ENCODE measurements around the gene EFNB1. TPM values are rescaled to one million over a fixed set of nuclear protein-coding genes. Genes with fewer than 3 reads are reported as not detected.
"Not testable (repeated sequence)": the region's sequence is repeated elsewhere in the genome, so short reads cannot be mapped to it uniquely, and the experiment has no call there.

Gene EFNB1
- total RNA-seq (1 to 10 TPM; 7.2 to 7.7 TPM), polyA plus RNA-seq (4.8 TPM)

- Mint-ChIP-seq H3K36me3 (peaks cover 0 to 4% (median 0%) of the 10 kb centered on the region in 3 donors), H3K4me1 (peaks cover 17 to 33% (median 17%) of the 10 kb centered on the region in 3 donors), H3K9me3 (no peaks in the 10 kb centered on the region), H3K27me3 (peaks cover 0 to 4% of the 10 kb centered on the region in 2 donors), H3K27ac (peak within 1 kb of the TSS; percentile 65 to 99 (median 86)), H3K4me3 (peak within 1 kb of the TSS; percentile 87 to 95 (median 93))
- peaks cover 6% of the 10 kb centered on the region for H3K4me1 ChIP-seq (ENCODE audit: insufficient read depth, low read length)
- H3K9me3 ChIP-seq (ENCODE audit: low read length): no peaks in the 10 kb centered on the region
- H3K27ac ChIP-seq (ENCODE audit: low read depth, low read length): no peak within 1 kb of the TSS
- ChIA-PET POLR2A (interaction anchor here (0.6 to 1.5 kb wide), 2 partner anchors 337 to 393 kb away, joined by 3 to 4 read pairs; partner anchors contain the start of gene PJA1), CTCF (interaction anchor here (0.7 to 5.2 kb wide), 13 partner anchors 10 to 456 kb away, joined by 3 to 73 read pairs (median 5); partner anchors contain the start of gene PJA1)
- H3K36me3 ChIP-seq (ENCODE audit: insufficient read depth, low read length): no peaks in the 10 kb centered on the region
- no peaks in the 10 kb centered on the region for H3K27me3 ChIP-seq (ENCODE audit: insufficient read depth, low read length, poor library complexity, severe bottlenecking)
- DNase-seq: peak; percentile 71 to 91 (median 85)
- H3K4me3 ChIP-seq (ENCODE audit: low read length): peak within 1 kb of the TSS; percentile 76
Observed at GRCh38 chrX:68828740-68829581, at the start of gene EFNB1. TSS of gene EFNB1 (plus strand) at chrX:68829021. CDS start at chrX:68829777, 756 bp downstream.

GRCh38 chrX:68781295-68781694, 47.5 kb upstream of the EFNB1 start:
- DNase-seq; H3K9me3 ChIP-seq (ENCODE audit: low read length); H3K27me3 ChIP-seq (ENCODE audit: insufficient read depth, low read length, poor library complexity, severe bottlenecking); H3K9me3 Mint-ChIP-seq; H3K27ac ChIP-seq (ENCODE audit: low read depth, low read length); POLR2A ChIA-PET; H3K36me3 ChIP-seq (ENCODE audit: insufficient read depth, low read length); H3K36me3 Mint-ChIP-seq; H3K4me1 Mint-ChIP-seq; CTCF ChIA-PET; H3K27ac Mint-ChIP-seq; H3K4me1 ChIP-seq (ENCODE audit: insufficient read depth, low read length); H3K4me3 Mint-ChIP-seq; H3K4me3 ChIP-seq (ENCODE audit: low read length): not testable (repeated sequence)
- H3K27me3 Mint-ChIP-seq: peaks cover 0 to 20% of the 10 kb centered on the region in 2 donors

GRCh38 chrX:68784816-68785215, 44.0 kb upstream of the EFNB1 start:
- DNase-seq: no peak
- Mint-ChIP-seq H3K4me1 (no peaks in the 10 kb centered on the region), H3K36me3 (no peaks in the 10 kb centered on the region), H3K27ac (no peak overlapping the region), H3K9me3 (peaks cover 0 to 4% (median 0%) of the 10 kb centered on the region in 5 donors), H3K4me3 (no peak overlapping the region), H3K27me3 (peaks cover 0 to 2% of the 10 kb centered on the region in 2 donors)
- Histone ChIP-seq H3K4me1 (ENCODE audit: insufficient read depth, low read length) (no peaks in the 10 kb centered on the region), H3K27ac (ENCODE audit: low read depth, low read length) (no peak overlapping the region), H3K27me3 (ENCODE audit: insufficient read depth, low read length, poor library complexity, severe bottlenecking) (no peaks in the 10 kb centered on the region), H3K36me3 (ENCODE audit: insufficient read depth, low read length) (no peaks in the 10 kb centered on the region), H3K9me3 (ENCODE audit: low read length) (no peaks in the 10 kb centered on the region), H3K4me3 (ENCODE audit: low read length) (no peak overlapping the region)
- POLR2A ChIA-PET: no interaction called here
- CTCF ChIA-PET: no interaction called here

DNA sequence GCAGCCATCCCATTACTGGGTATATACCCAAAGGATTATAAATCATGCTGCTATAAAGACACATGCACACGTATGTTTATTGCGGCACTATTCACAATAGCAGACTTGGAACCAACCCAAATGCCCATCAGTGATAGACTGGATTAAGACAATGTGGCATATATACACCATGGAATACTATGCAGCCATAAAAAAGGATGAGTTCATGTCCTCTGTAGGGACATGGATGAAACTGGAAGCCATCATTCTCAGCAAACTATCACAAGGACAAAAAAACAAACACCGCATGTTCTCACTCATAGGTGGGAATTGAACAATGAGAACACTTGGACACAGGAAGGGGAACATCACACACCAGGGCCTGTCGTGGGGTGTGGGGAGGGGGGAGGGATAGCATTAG, 42.2 kb upstream of the EFNB1 start:
- H3K4me3 ChIP-seq (ENCODE audit: low read length); H3K27me3 ChIP-seq (ENCODE audit: insufficient read depth, low read length, poor library complexity, severe bottlenecking); H3K27me3 Mint-ChIP-seq; H3K36me3 ChIP-seq (ENCODE audit: insufficient read depth, low read length); H3K27ac Mint-ChIP-seq; H3K27ac ChIP-seq (ENCODE audit: low read depth, low read length); H3K4me1 ChIP-seq (ENCODE audit: insufficient read depth, low read length); H3K9me3 ChIP-seq (ENCODE audit: low read length); DNase-seq; H3K4me1 Mint-ChIP-seq; H3K9me3 Mint-ChIP-seq; CTCF ChIA-PET; POLR2A ChIA-PET; H3K4me3 Mint-ChIP-seq; H3K36me3 Mint-ChIP-seq: not testable (repeated sequence)

DNA sequence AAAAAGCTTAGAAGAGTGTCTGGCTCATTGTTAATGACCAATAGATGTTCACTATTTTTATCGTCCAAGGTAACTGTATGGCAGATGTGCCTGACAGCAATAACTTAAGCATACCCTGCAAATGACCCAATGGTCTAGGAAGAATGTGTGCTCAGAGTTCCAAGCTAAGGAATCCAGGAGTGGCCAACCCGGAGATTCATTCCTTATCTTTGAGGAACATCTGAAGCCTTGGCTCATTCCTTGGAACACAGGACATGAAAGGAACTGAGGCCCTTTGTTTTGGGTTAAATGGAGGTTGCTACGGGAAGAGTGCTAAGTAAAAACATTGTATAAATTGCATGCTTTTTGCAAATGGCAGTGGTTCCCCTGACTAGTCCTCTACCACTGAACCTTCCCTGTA, 38.9 kb upstream of the EFNB1 start:
- Histone ChIP-seq H3K27ac (ENCODE audit: low read depth, low read length) (no peak overlapping the region), H3K9me3 (ENCODE audit: low read length) (no peaks in the 10 kb centered on the region), H3K4me1 (ENCODE audit: insufficient read depth, low read length) (no peaks in the 10 kb centered on the region), H3K36me3 (ENCODE audit: insufficient read depth, low read length) (no peaks in the 10 kb centered on the region), H3K27me3 (ENCODE audit: insufficient read depth, low read length, poor library complexity, severe bottlenecking) (no peaks in the 10 kb centered on the region), H3K4me3 (ENCODE audit: low read length) (no peak overlapping the region)
- no peak for DNase-seq
- Mint-ChIP-seq H3K36me3 (no peaks in the 10 kb centered on the region), H3K27ac (no peak overlapping the region), H3K9me3 (no peaks in the 10 kb centered on the region), H3K27me3 (peaks cover 0 to 10% of the 10 kb centered on the region in 2 donors), H3K4me3 (no peak overlapping the region), H3K4me1 (no peaks in the 10 kb centered on the region)
- POLR2A ChIA-PET: no interaction called here
- CTCF ChIA-PET: no interaction called here

GRCh38 chrX:68792083-68792482, 36.7 kb upstream of the EFNB1 start:
- no peaks in the 10 kb centered on the region for H3K9me3 ChIP-seq (ENCODE audit: low read length)
- CTCF ChIA-PET: no interaction called here
- peaks cover 0 to 3% (median 0%) of the 10 kb centered on the region in 5 donors for H3K9me3 Mint-ChIP-seq
- no peaks in the 10 kb centered on the region for H3K36me3 Mint-ChIP-seq
- H3K27ac ChIP-seq (ENCODE audit: low read depth, low read length): no peak overlapping the region
- H3K27me3 ChIP-seq (ENCODE audit: insufficient read depth, low read length, poor library complexity, severe bottlenecking): no peaks in the 10 kb centered on the region
- DNase-seq: no peak
- no peaks in the 10 kb centered on the region for H3K36me3 ChIP-seq (ENCODE audit: insufficient read depth, low read length)
- no peak overlapping the region for H3K4me3 ChIP-seq (ENCODE audit: low read length)
- peak overlapping the region in 1 of 8 donors; percentile 29 for H3K27ac Mint-ChIP-seq
- no peaks in the 10 kb centered on the region for H3K4me1 ChIP-seq (ENCODE audit: insufficient read depth, low read length)
- H3K27me3 Mint-ChIP-seq: peaks cover 0 to 10% of the 10 kb centered on the region in 2 donors
- no peak overlapping the region for H3K4me3 Mint-ChIP-seq
- POLR2A ChIA-PET: no interaction called here
- no peaks in the 10 kb centered on the region for H3K4me1 Mint-ChIP-seq

DNA sequence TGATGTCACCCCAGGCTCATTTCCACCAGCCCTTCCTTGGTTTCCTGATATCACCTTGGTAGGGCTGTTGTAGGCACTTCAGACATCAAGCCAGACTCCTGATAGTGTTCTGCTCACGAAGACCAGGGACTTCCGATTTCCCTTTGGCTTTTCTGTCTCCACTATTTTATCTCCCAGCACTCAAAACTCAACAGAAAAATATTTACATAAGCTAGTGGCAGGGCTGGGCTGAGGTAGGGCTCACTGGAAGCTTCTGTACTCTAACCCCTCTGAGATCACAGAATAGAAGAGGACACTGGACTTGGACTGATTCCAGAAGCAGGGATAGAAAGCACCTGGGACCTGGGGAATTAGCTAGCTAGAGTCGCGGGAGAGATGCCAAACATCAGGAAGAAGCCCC, 34.4 kb upstream of the EFNB1 start:
- H3K9me3 Mint-ChIP-seq: peaks cover 0 to 9% (median 6%) of the 10 kb centered on the region in 5 donors

GRCh38 chrX:68795741-68796140, 33.1 kb upstream of the EFNB1 start:
- CTCF ChIA-PET: no interaction called here

More for the DNA sequence above, 34.4 kb upstream of the EFNB1 start:
- Mint-ChIP-seq H3K4me3 (no peak overlapping the region), H3K36me3 (no peaks in the 10 kb centered on the region), H3K27ac (no peak overlapping the region), H3K4me1 (no peaks in the 10 kb centered on the region), H3K27me3 (peaks cover 0 to 10% of the 10 kb centered on the region in 2 donors)
- DNase-seq: no peak
- ChIA-PET POLR2A (no interaction called here), CTCF (no interaction called here)
- Histone ChIP-seq H3K36me3 (ENCODE audit: insufficient read depth, low read length) (no peaks in the 10 kb centered on the region), H3K27ac (ENCODE audit: low read depth, low read length) (no peak overlapping the region), H3K4me3 (ENCODE audit: low read length) (no peak overlapping the region), H3K27me3 (ENCODE audit: insufficient read depth, low read length, poor library complexity, severe bottlenecking) (no peaks in the 10 kb centered on the region), H3K9me3 (ENCODE audit: low read length) (no peaks in the 10 kb centered on the region), H3K4me1 (ENCODE audit: insufficient read depth, low read length) (no peaks in the 10 kb centered on the region)

More at GRCh38 chrX:68795741-68796140, 33.1 kb upstream of the EFNB1 start:
- Mint-ChIP-seq H3K4me3 (no peak overlapping the region), H3K4me1 (no peaks in the 10 kb centered on the region), H3K27ac (no peak overlapping the region), H3K9me3 (peaks cover 0 to 19% (median 12%) of the 10 kb centered on the region in 5 donors), H3K36me3 (no peaks in the 10 kb centered on the region), H3K27me3 (peaks cover 4 to 15% of the 10 kb centered on the region in 2 donors)
- Histone ChIP-seq H3K4me1 (ENCODE audit: insufficient read depth, low read length) (no peaks in the 10 kb centered on the region), H3K27me3 (ENCODE audit: insufficient read depth, low read length, poor library complexity, severe bottlenecking) (no peaks in the 10 kb centered on the region), H3K9me3 (ENCODE audit: low read length) (no peaks in the 10 kb centered on the region), H3K27ac (ENCODE audit: low read depth, low read length) (no peak overlapping the region), H3K36me3 (ENCODE audit: insufficient read depth, low read length) (no peaks in the 10 kb centered on the region), H3K4me3 (ENCODE audit: low read length) (no peak overlapping the region)
- POLR2A ChIA-PET: no interaction called here
- no peak for DNase-seq

Data from CD8-positive, alpha-beta memory T cell (primary cell).